B cell (primary cell): Measurements from ENCODE around the gene MRPS9. TPM values are rescaled to one million over a fixed set of nuclear protein-coding genes. Genes with fewer than 3 reads are reported as not detected.

Experiments used
- ATAC-seq: fragments of 200-7000 bp; cut with Tn5 transposase; one replicate; pipeline ENCODE4 v1.10.0; 2021; ENCODE audit warnings: low read depth, mild to moderate bottlenecking, moderate number of reproducible peaks, moderate library complexity
- CTCF ChIA-PET: fragments of 350-600 bp; sonication (Branson Sonifier 250); formaldehyde crosslinking; loops from one replicate; lab custom pipeline; 2021; ENCODE audit warnings: antibody characterized with exemption, inconsistent platforms; lab: Charles Lee
- POLR2A ChIA-PET: fragments of 350-600 bp; sonication (Branson Sonifier 250); formaldehyde crosslinking; loops from one replicate; lab custom pipeline; 2021; ENCODE audit warnings: antibody characterized with exemption; lab: Charles Lee
- DNase-seq: peaks from one replicate; pipeline ENCODE4 v3.0.0; 2013
- H2AFZ ChIP-seq: 2 replicates; pipeline ENCODE4 v1.6.1; 2012; ENCODE audit warnings: mild to moderate bottlenecking, low read depth, low read length; ENCODE audit not compliant: insufficient read depth, poor library complexity, severe bottlenecking
- H3K27ac ChIP-seq, 2 donors: 1 replicate in 1 of 2; 2 replicates in 1 of 2; pipeline ENCODE4 v1.5.1; 2012 to 2013; ENCODE audit warnings: low read length in 2 of 2, mild to moderate bottlenecking in 2 of 2, moderate library complexity in 1 of 2
- H3K27me3 ChIP-seq, 4 experiments: fragments of 200-600 bp in 1 of 4; sonication (generic) in 1 of 4; replicated peaks in 1 of 4; 1 replicate in 2 of 4; 2 replicates in 2 of 4; pipeline versions ENCODE4 v1.6.1 to v1.7.0; 2013 to 2016; ENCODE audit warnings: low read length in 3 of 4, mild to moderate bottlenecking in 2 of 4, mixed read lengths in 1 of 4, moderate library complexity in 1 of 4; ENCODE audit not compliant: insufficient read depth in 4 of 4, control insufficient read depth in 3 of 4; ENCODE audit errors: control extremely low read depth in 1 of 4
- H3K36me3 ChIP-seq, 2 experiments: replicated peaks in 1 of 2; 1 replicate in 1 of 2; 2 replicates in 1 of 2; pipeline versions ENCODE4 v1.6.1 to v1.7.1; 2013; ENCODE audit warnings: low read length in 1 of 2; ENCODE audit not compliant: insufficient read depth in 2 of 2, control insufficient read depth in 1 of 2; ENCODE audit errors: control extremely low read depth in 1 of 2, extremely low read depth in 1 of 2
- H3K4me1 ChIP-seq, 2 donors: fragments of 200-600 bp in 1 of 2; sonication (generic) in 1 of 2; 1 replicate in 1 of 2; 2 replicates in 1 of 2; pipeline versions ENCODE4 v1.5.1 to v1.6.1; 2013 to 2017; ENCODE audit warnings: low read length in 2 of 2; ENCODE audit not compliant: control insufficient read depth in 2 of 2, insufficient read depth in 2 of 2
- H3K4me2 ChIP-seq: replicated peaks from 2 replicates; pipeline ENCODE3; 2012; ENCODE audit warnings: mild to moderate bottlenecking, low read depth, low read length; ENCODE audit not compliant: poor library complexity, severe bottlenecking
- H3K4me3 ChIP-seq, 5 experiments: fragments of 200-600 bp in 1 of 5; sonication (generic) in 1 of 5; 1 replicate in 3 of 5; 2 replicates in 2 of 5; pipeline versions ENCODE4 v1.5.1 to v1.7.0; 2011 to 2016; ENCODE audit warnings: low read length in 4 of 5, mild to moderate bottlenecking in 4 of 5, low read depth in 2 of 5, control low read depth in 1 of 5, moderate library complexity in 1 of 5; ENCODE audit not compliant: insufficient read depth in 1 of 5; ENCODE audit errors: control extremely low read depth in 1 of 5, extremely low read depth in 1 of 5
- H3K79me2 ChIP-seq: fragments of 200-600 bp; sonication (generic); one replicate; pipeline ENCODE4 v1.6.0; 2016; ENCODE audit warnings: low read length; ENCODE audit not compliant: control insufficient read depth, insufficient read depth
- H3K9ac ChIP-seq: fragments of 200-600 bp; sonication (generic); 2 replicates; pipeline ENCODE4 v1.6.1; 2017; ENCODE audit warnings: mild to moderate bottlenecking, low read length, moderate library complexity
- H3K9me3 ChIP-seq, 3 donors: one replicate each; pipeline versions ENCODE4 v1.6.1 to v1.7.1; 2013; ENCODE audit warnings: low read length in 2 of 3; ENCODE audit not compliant: control insufficient read depth in 2 of 3, insufficient read depth in 1 of 3; ENCODE audit errors: control extremely low read depth in 1 of 3
- H4K20me1 ChIP-seq: 2 replicates; pipeline ENCODE4 v1.6.0; 2012; ENCODE audit warnings: mild to moderate bottlenecking, low read length; ENCODE audit not compliant: insufficient read depth, control insufficient read depth, poor library complexity, severe bottlenecking
- H3K27ac Mint-ChIP-seq: one replicate; pipeline ENCODE4 v1.8.0; 2021; ENCODE audit warnings: mixed read lengths
- H3K27me3 Mint-ChIP-seq: one replicate; pipeline ENCODE4 v1.8.0; 2021; ENCODE audit warnings: mixed read lengths
- H3K4me1 Mint-ChIP-seq: one replicate; pipeline ENCODE4 v1.8.0; 2021; ENCODE audit warnings: mixed read lengths
- H3K4me3 Mint-ChIP-seq: one replicate; pipeline ENCODE4 v1.8.0; 2021; ENCODE audit warnings: mixed read lengths
- H3K9me3 Mint-ChIP-seq: one replicate; pipeline ENCODE4 v1.8.0; 2022; ENCODE audit warnings: mixed read lengths; ENCODE audit not compliant: insufficient read depth
- EZH2 ChIP-seq: IDR thresholded peaks from 2 replicates; pipeline ENCODE4 v1.6.1; 2012; ENCODE audit warnings: borderline replicate concordance, low read depth, mild to moderate bottlenecking, moderate library complexity, low read length; ENCODE audit not compliant: insufficient read depth, poor library complexity, severe bottlenecking
- WGBS: methylation state at CpG from one replicate; pipeline ENCODE4 v1.1.5; 2013; ENCODE audit warnings: missing lambda C conversion rate; ENCODE audit not compliant: insufficient coverage; 5-methylcytosine and 5-hydroxymethylcytosine counted together
- intact Hi-C: fragments of 100-400 bp; cut with micrococcal nuclease; formaldehyde crosslinking; loops from one replicate; pipeline ENCODE4 v1.10.0; 2022
- polyA plus RNA-seq: library from polyadenylated mRNA; depleted of rRNA; stranded (reverse); fragments of >200 nt; gene quantifications from 2 replicates; pipeline ENCODE4 v1.2.3, GENCODE V29; 2012
- total RNA-seq, 2 donors: library from RNA; stranded (reverse); fragments of 120-200 nt in 1 of 2; gene quantifications; 1 replicate in 1 of 2; 2 replicates in 1 of 2; pipeline versions ENCODE4 v1.2.3 to v1.2.4, GENCODE V29; 2013 to 2022
- TF ChIP-seq, protein P1 (sequence below): fragments of 200-600 bp; IDR thresholded peaks from one replicate; pipeline ENCODE4 v1.8.0; 2022; ENCODE audit warnings: antibody characterized with exemption, mild to moderate bottlenecking

Gene MRPS9
- total and polyA plus RNA-seq, 2 donors (not counting 1 experiment from before 2014, with no cell fraction given), result 13.0 to 19.8 TPM

DNA sequence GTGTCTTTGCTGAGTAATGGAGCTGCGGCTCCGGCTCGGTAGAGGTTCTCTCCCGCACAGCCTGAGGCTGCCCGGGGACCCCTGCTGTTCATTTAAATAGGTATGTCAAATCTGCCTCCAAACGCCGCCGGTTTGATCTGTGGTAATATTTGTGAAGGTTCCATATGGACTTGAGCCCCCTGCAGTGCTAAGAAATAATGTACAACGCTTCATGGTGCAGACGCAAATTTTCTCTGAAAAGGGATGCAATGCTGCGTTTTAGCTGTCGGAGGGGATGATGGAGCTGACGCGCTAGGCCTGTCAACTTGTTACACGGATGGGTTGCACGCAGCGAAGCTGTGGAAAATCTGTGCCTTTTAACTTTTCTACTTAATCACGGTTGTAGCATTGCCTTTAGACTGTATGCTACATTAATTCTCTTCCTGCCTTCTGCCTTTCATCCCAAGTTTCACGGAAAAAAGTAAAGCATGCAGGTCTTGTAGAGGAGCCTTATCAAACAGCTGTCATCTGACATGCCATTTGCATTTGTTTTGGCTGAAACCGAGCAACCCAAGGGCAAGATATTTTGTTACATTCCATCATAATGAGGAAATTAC, 43.2 kb downstream of the MRPS9 start:
- Mint-ChIP-seq H3K27ac (no peak overlapping the region), H3K4me3 (no peak overlapping the region), H3K27me3 (no peaks in the 10 kb centered on the region), H3K9me3 (no peaks in the 10 kb centered on the region), H3K4me1 (no peaks in the 10 kb centered on the region)
- H3K4me1 ChIP-seq, result no peaks in the 10 kb centered on the region
- H3K9me3 ChIP-seq, result no peaks in the 10 kb centered on the region
- POLR2A ChIA-PET, result no interaction called here
- no peaks in the 10 kb centered on the region for H3K79me2 ChIP-seq
- no peak overlapping the region for H3K27ac ChIP-seq
- H3K9ac ChIP-seq, result no peak overlapping the region
- no peak for DNase-seq
- no peaks in the 10 kb centered on the region for H3K36me3 ChIP-seq
- CTCF ChIA-PET, result interaction anchor here (0.9 kb wide), 1 partner anchor 155 kb away, joined by 3 read pairs; no protein-coding TSS in a partner anchor
- ATAC-seq, result no peak
- no peaks in the 10 kb centered on the region for H4K20me1 ChIP-seq
- H3K27me3 ChIP-seq, result no peaks in the 10 kb centered on the region
- intact Hi-C loops, result no loop called here
- 97% methylated on average over 19 of the region's 20 CpGs for WGBS
- H3K4me2 ChIP-seq, result no peak overlapping the region
- no peak for TF ChIP-seq EZH2
- TF ChIP-seq, protein P1, sequence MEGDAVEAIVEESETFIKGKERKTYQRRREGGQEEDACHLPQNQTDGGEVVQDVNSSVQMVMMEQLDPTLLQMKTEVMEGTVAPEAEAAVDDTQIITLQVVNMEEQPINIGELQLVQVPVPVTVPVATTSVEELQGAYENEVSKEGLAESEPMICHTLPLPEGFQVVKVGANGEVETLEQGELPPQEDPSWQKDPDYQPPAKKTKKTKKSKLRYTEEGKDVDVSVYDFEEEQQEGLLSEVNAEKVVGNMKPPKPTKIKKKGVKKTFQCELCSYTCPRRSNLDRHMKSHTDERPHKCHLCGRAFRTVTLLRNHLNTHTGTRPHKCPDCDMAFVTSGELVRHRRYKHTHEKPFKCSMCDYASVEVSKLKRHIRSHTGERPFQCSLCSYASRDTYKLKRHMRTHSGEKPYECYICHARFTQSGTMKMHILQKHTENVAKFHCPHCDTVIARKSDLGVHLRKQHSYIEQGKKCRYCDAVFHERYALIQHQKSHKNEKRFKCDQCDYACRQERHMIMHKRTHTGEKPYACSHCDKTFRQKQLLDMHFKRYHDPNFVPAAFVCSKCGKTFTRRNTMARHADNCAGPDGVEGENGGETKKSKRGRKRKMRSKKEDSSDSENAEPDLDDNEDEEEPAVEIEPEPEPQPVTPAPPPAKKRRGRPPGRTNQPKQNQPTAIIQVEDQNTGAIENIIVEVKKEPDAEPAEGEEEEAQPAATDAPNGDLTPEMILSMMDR, result no peak
- no peak overlapping the region for H2AFZ ChIP-seq
- no peak overlapping the region for H3K4me3 ChIP-seq

DNA sequence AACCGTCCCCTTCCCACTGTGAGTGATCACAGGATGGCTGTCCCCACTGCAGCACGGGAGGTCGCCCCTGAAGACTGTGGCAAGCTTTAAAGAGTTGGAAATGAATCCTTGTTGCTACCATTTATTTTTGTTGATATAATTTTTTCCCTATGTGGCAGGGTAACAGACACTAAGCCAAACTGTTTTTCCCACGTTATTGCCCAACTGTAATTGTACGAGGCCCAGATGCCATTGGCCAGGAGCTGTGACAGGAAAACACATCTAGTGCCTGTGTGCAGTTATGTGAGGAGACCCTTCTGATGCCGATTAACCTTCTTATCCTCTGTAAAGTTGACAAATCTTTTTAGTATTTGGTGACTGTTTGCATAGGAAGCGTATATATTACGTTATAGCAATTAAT, 44.2 kb downstream of the MRPS9 start:
- no peak overlapping the region for H3K27ac ChIP-seq
- no peaks in the 10 kb centered on the region for H3K9me3 Mint-ChIP-seq
- H3K4me1 Mint-ChIP-seq, result no peaks in the 10 kb centered on the region
- H3K36me3 ChIP-seq, result no peaks in the 10 kb centered on the region
- ATAC-seq (no peak), DNase-seq (no peak)
- H3K4me3 ChIP-seq, result no peak overlapping the region
- CTCF ChIA-PET, result no interaction called here
- H3K4me2 ChIP-seq, result no peak overlapping the region
- no peak overlapping the region for H3K9ac ChIP-seq
- H4K20me1 ChIP-seq, result no peaks in the 10 kb centered on the region
- no peaks in the 10 kb centered on the region for H3K4me1 ChIP-seq
- no peaks in the 10 kb centered on the region for H3K79me2 ChIP-seq
- no peaks in the 10 kb centered on the region for H3K27me3 Mint-ChIP-seq
- intact Hi-C loops, result no loop called here
- POLR2A ChIA-PET, result no interaction called here
- no peaks in the 10 kb centered on the region for H3K27me3 ChIP-seq
- no peak overlapping the region for H2AFZ ChIP-seq
- 83% methylated on average over 1 of the region's 8 CpGs for WGBS
- TF ChIP-seq, protein P1, result no peak
- H3K27ac Mint-ChIP-seq, result no peak overlapping the region
- no peaks in the 10 kb centered on the region for H3K9me3 ChIP-seq
- no peak overlapping the region for H3K4me3 Mint-ChIP-seq
